ENCODE measurements around the gene RNASE8. TPM values are rescaled to one million over a fixed set of nuclear protein-coding genes. Genes with fewer than 3 reads are reported as not detected.
A peak's percentile ranks its signal among the peaks of the same experiment; 100 is the strongest.

The RNASE8 gene
- total and polyA plus RNA-seq, 9 donors = not detected

DNA sequence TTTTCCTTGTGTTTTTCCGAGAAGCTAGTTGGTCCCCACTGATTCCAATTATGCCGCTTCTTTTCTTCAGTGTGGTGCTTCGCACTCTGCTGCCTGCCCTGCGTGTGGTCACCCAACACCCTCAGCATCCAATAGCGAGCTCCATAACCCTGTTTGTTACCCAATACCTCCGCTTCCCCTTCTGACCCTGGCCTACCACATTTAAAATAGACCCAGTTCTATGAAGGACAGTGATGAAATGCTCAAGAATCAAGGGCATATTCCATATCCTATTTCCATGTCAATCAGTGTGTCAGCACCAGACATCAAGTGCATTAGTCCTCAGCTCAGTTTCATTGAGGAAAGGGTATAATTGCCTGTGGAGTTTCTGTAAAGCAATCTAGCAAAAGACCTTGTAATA, 42.3 kb upstream of the RNASE8 start:
- Histone ChIP-seq H3K4me3 (no peak overlapping the region), H3K4me1 (ENCODE audit: insufficient read depth) (peaks cover 5% of the 10 kb centered on the region), H3K9me3 (no peaks in the 10 kb centered on the region), H3K27ac (peak overlapping the region in 1 of 2 donors; percentile 6), H3K27me3 (no peaks in the 10 kb centered on the region), H3K36me3 (no peaks in the 10 kb centered on the region)
- intact Hi-C loops (cut with DNase I) = loop anchor here in 3 of 4 donors (1.0 to 10.0 kb wide), 5 partner anchors 23 to 89 kb away; partner anchors contain the start of gene TMEM253 (in 1 of the 3)
- DNase-seq = no peak
- WGBS, 3 donors = 50 to 59% (median 59%) methylated on average over 6 of the region's 6 CpGs
- TF ChIP-seq POLR2A (IDR thresholded peaks at IDR 0.05) (no peak), EP300 (IDR thresholded peaks at IDR 0.05) (no peak), CTCF (IDR thresholded peaks at IDR 0.05) (no peak)

DNA sequence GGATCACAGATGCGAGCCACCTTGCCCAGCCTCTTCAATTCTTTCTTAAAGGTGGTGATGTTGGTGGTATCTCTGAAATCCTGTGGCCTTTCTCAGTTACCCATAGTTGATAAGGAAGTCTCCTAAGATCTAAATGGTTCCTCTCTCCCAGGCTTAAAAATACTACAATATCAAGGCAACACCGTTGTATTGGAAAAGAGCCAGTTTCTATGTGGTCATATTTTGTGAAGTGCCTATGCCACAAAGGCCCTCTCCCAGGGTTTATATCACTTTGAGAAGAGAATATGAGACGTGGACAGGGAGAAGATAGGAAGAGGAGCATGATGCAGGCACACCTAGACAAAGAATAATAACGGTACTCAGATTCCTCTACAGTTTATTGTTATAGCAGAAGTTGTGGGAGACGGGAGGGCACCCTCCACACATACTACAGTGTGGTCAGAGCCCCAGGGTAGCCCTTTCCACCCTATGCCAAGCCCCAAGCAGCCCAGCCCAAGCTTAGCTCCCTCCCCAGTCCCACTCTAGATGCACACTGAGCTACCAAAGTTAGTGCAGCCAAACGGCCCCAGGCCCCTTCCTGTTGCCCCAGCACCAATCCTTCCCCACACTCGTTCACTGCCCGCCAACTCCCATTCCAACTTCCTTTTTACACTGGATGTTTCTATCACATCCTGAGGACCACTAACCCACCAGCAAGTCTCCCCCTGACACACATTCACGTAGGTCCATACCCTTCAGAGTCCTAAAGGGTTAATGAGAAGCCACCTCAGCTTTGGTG, 41.0 kb upstream of the RNASE8 start:
- Histone ChIP-seq H3K9me3 (no peaks in the 10 kb centered on the region), H3K4me3 (no peak overlapping the region), H3K27ac (peak overlapping the region in 1 of 2 donors; percentile 27), H3K4me1 (ENCODE audit: insufficient read depth) (peaks cover 5% of the 10 kb centered on the region), H3K36me3 (no peaks in the 10 kb centered on the region), H3K27me3 (no peaks in the 10 kb centered on the region)
- no peak for TF ChIP-seq EP300 (IDR thresholded peaks at IDR 0.05)
- no peak for TF ChIP-seq CTCF (IDR thresholded peaks at IDR 0.05)
- TF ChIP-seq POLR2A (IDR thresholded peaks at IDR 0.05) = no peak
- no peak for DNase-seq
- intact Hi-C loops (cut with DNase I) = loop anchor here in 2 of 4 donors (5.0 to 10.0 kb wide), 2 partner anchors 76 to 88 kb away; partner anchors contain the start of gene TMEM253 (in 1 of the 2)
- 58 to 70% (median 68%) methylated on average over 9 of the region's 9 CpGs for WGBS, 3 donors

GRCh38 chr14:21017528-21018245, 39.9 kb upstream of the RNASE8 start:
- Histone ChIP-seq H3K27ac (peak overlapping the region in 1 of 2 donors; percentile 27), H3K27me3 (no peaks in the 10 kb centered on the region), H3K4me1 (ENCODE audit: insufficient read depth) (peaks cover 6% of the 10 kb centered on the region), H3K4me3 (no peak overlapping the region), H3K36me3 (no peaks in the 10 kb centered on the region), H3K9me3 (no peaks in the 10 kb centered on the region)
- TF ChIP-seq EP300 (IDR thresholded peaks at IDR 0.05) (no peak), CTCF (IDR thresholded peaks at IDR 0.05) (no peak), POLR2A (IDR thresholded peaks at IDR 0.05) (no peak)
- intact Hi-C loops (cut with DNase I) = loop anchor here in 2 of 4 donors (5.0 to 10.0 kb wide), 2 partner anchors 75 to 87 kb away; partner anchors contain the start of gene TMEM253 (in 1 of the 2)
- no peak for DNase-seq
- 73 to 77% (median 74%) methylated on average over 28 of the region's 28 CpGs for WGBS, 3 donors

DNA sequence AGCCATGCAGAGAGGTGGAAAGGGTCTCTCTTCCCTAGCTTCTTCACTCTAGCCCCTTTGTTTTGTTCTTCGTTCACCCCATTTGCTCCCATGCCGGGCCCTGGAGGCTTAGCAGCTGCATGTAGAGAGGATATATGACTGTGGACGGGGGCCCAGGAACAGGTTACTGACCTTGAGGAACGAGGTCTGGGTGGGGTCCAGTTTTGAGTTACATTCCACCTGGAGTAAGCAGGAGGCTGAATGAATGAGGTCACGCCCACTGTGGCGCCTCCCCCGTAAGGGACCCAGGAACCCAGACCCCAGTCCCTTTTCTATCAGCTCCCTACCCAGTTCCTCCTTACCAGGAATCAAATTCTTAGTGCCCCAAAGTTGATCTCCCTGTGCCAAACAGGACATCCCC, 39.3 kb upstream of the RNASE8 start:
- intact Hi-C loops (cut with DNase I) = loop anchor here in 2 of 4 donors (5.0 to 10.0 kb wide), 2 partner anchors 74 to 87 kb away; partner anchors contain the start of gene TMEM253 (in 1 of the 2)
- Histone ChIP-seq H3K36me3 (no peaks in the 10 kb centered on the region), H3K4me3 (no peak overlapping the region), H3K4me1 (ENCODE audit: insufficient read depth) (peaks cover 7% of the 10 kb centered on the region), H3K27me3 (no peaks in the 10 kb centered on the region), H3K27ac (no peak overlapping the region), H3K9me3 (no peaks in the 10 kb centered on the region)
- DNase-seq = no peak
- TF ChIP-seq POLR2A (IDR thresholded peaks at IDR 0.05) = no peak
- TF ChIP-seq CTCF (IDR thresholded peaks at IDR 0.05) = no peak
- TF ChIP-seq EP300 (IDR thresholded peaks at IDR 0.05) = no peak
- WGBS, 3 donors = 52 to 66% (median 58%) methylated on average over 7 of the region's 7 CpGs
